HUDEP-2 (cell line): ENCODE results near the gene TMEM80.
"Not testable (repeated sequence)": the region's sequence is repeated elsewhere in the genome, so short reads cannot be mapped to it uniquely, and the experiment has no call there.

Source experiments
- DNase-seq, 76 experiments: peaks; one replicate each; lab custom pipeline; 2025; ENCODE audit not compliant: unreplicated experiment in 76 of 76; lab: John Stamatoyannopoulos, UW

The TMEM80 gene

GRCh38 chr11:720017-720641, 24.5 kb downstream of the TMEM80 start:
- no peak for DNase-seq

GRCh38 chr11:720642-721246, 25.1 kb downstream of the TMEM80 start:
- peak in 11 of 76 experiments; percentile 8 to 50 (median 24) for DNase-seq

- no peak for DNase-seq
These were observed 25.7 kb downstream of the TMEM80 start for GRCh38 chr11:721247-721740.

GRCh38 chr11:721741-722345, 26.2 kb downstream of the TMEM80 start:
- peak in 7 of 76 experiments; percentile 12 to 41 (median 18) for DNase-seq

GRCh38 chr11:722346-722811, 26.8 kb downstream of the TMEM80 start:
- DNase-seq: no peak

GRCh38 chr11:723120-723883, 27.7 kb downstream of the TMEM80 start:
- peak in 23 of 76 experiments; percentile 7 to 55 (median 23) for DNase-seq

- peak in 8 of 76 experiments; percentile 16 to 51 (median 35) for DNase-seq
These were observed 28.6 kb downstream of the TMEM80 start for GRCh38 chr11:724049-724777.

- no peak for DNase-seq
These were observed 29.3 kb downstream of the TMEM80 start for GRCh38 chr11:724778-725386.

- no peak for DNase-seq
These were observed 30.1 kb downstream of the TMEM80 start for GRCh38 chr11:725624-726202.

GRCh38 chr11:726278-727220, 30.9 kb downstream of the TMEM80 start:
- DNase-seq: peak in 13 of 76 experiments; percentile 19 to 62 (median 32)

- no peak for DNase-seq
These were observed 31.7 kb downstream of the TMEM80 start for GRCh38 chr11:727281-727701.

GRCh38 chr11:727859-728748, 32.5 kb downstream of the TMEM80 start:
- peak in 66 of 76 experiments; percentile 8 to 86 (median 61) for DNase-seq

- DNase-seq: no peak
These were observed 33.4 kb downstream of the TMEM80 start for GRCh38 chr11:728901-729491.

- no peak for DNase-seq
These were observed 34.0 kb downstream of the TMEM80 start for GRCh38 chr11:729492-730074.

GRCh38 chr11:733072-733471, 37.5 kb downstream of the TMEM80 start:
- DNase-seq: no peak

- not testable (repeated sequence) for DNase-seq
These were observed 38.9 kb downstream of the TMEM80 start for GRCh38 chr11:734541-734940.

GRCh38 chr11:737366-737765, 41.8 kb downstream of the TMEM80 start:
- no peak for DNase-seq
